Neural crest cell (in vitro differentiated cells): ENCODE data around the gene SLC25A48. TPM values are rescaled to one million over a fixed set of nuclear protein-coding genes. Genes with fewer than 3 reads are reported as not detected.

Source experiments
- DNase-seq: peaks from one replicate; pipeline ENCODE4 v3.0.0; 2021; ENCODE audit warnings: low read depth, mixed read lengths, low spot score
- H3K27ac Mint-ChIP-seq: one replicate; pipeline ENCODE4 v1.8.0; 2021; ENCODE audit warnings: mild to moderate bottlenecking, mixed read lengths; ENCODE audit not compliant: unreplicated experiment
- H3K27me3 Mint-ChIP-seq: 2 replicates; pipeline ENCODE4 v1.8.0; 2021; ENCODE audit warnings: low read depth, mild to moderate bottlenecking, mixed read lengths
- H3K36me3 Mint-ChIP-seq: 2 replicates; pipeline ENCODE4 v1.8.0; 2021; ENCODE audit warnings: low read depth, mild to moderate bottlenecking, mixed read lengths
- H3K4me1 Mint-ChIP-seq: 2 replicates; pipeline ENCODE4 v1.8.0; 2021; ENCODE audit warnings: mixed read lengths
- H3K4me3 Mint-ChIP-seq: one replicate; pipeline ENCODE4 v1.8.0; 2021; ENCODE audit warnings: mild to moderate bottlenecking, mixed read lengths
- H3K9me3 Mint-ChIP-seq: 2 replicates; pipeline ENCODE4 v1.8.0; 2021; ENCODE audit warnings: mixed read lengths
- microRNA-seq: library from miRNA; unstranded; fragments of <30 nt; microRNA quantifications from one replicate; pipeline ENCODE4, GENCODE V29; 2020
- total RNA-seq: library from RNA; stranded (reverse); gene quantifications from 2 replicates; pipeline ENCODE4 v1.2.1, GENCODE V29; 2021
- TF ChIP-seq, protein P1 (sequence below): fragments of 200-600 bp; sonication (generic); conservative IDR thresholded peaks from 2 replicates; pipeline ENCODE4 v1.5.0; 2021; ENCODE audit warnings: antibody characterized with exemption, mild to moderate bottlenecking

The SLC25A48 gene
- total RNA-seq, 1 donor from 2014 or later, result not detected

DNA sequence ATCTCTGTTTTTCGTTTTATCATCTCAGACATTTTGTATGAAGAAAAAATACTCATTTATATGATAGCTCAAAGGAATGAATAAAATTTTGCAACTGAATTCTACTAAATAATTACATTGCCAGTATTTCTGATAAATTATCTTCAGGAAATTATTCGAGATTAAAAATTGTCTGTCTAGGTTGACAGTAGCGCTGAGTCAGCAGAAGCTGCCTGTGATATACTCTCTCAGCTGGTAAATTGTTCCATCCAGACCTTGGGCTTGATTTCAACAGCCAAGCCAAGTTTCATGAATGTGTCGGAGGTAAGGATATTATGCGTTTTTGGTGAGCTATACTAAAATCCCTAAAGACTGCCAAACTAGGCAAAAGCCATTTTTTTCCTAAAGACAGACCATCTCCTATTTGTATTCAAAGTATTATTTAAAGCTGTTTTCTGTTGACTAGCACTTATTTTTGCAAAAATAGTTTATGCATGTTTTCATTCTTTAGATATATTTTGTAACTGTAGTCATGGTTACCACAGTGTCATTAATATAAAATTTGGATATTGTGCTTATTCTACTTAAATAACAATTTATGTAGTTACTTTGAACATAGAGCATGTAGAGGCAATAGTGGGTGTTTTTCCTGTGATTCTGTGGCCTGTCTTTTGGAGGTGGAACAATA, 102.9 kb downstream of the SLC25A48 start:
- Mint-ChIP-seq H3K27me3 (peaks cover 78% of the 10 kb centered on the region), H3K4me3 (no peak overlapping the region), H3K36me3 (no peaks in the 10 kb centered on the region), H3K4me1 (no peaks in the 10 kb centered on the region), H3K27ac (no peak overlapping the region), H3K9me3 (no peaks in the 10 kb centered on the region)
- DNase-seq, result no peak
- TF ChIP-seq, protein P1, sequence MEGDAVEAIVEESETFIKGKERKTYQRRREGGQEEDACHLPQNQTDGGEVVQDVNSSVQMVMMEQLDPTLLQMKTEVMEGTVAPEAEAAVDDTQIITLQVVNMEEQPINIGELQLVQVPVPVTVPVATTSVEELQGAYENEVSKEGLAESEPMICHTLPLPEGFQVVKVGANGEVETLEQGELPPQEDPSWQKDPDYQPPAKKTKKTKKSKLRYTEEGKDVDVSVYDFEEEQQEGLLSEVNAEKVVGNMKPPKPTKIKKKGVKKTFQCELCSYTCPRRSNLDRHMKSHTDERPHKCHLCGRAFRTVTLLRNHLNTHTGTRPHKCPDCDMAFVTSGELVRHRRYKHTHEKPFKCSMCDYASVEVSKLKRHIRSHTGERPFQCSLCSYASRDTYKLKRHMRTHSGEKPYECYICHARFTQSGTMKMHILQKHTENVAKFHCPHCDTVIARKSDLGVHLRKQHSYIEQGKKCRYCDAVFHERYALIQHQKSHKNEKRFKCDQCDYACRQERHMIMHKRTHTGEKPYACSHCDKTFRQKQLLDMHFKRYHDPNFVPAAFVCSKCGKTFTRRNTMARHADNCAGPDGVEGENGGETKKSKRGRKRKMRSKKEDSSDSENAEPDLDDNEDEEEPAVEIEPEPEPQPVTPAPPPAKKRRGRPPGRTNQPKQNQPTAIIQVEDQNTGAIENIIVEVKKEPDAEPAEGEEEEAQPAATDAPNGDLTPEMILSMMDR, result no peak

Small RNA genes within 50 kb of the gene (microRNA-seq; reads per million reads assigned to microRNA genes)
- gene MIR5692C1, result not detected

Other genes with a start within 250 kb of the SLC25A48 start
- gene IL9, start 61.2 kb downstream of the SLC25A48 start, total RNA-seq, result not detected in 2 replicates
- gene LECT2, start 120.3 kb downstream of the SLC25A48 start, total RNA-seq, result not detected in 2 replicates
- gene TGFBI, start 194.3 kb downstream of the SLC25A48 start, total RNA-seq, result 3.9 and 4.6 TPM in 2 replicates